C4-2B (cell line): Measurements from ENCODE around the gene FIZ1.

Experiments
- H3K27ac ChIP-seq: fragments of 450-650 bp; 2 replicates; pipeline ENCODE4 v1.5.1; 2017
- ZFX ChIP-seq: fragments of 450-650 bp; IDR thresholded peaks from 2 replicates; pipeline ENCODE4 v1.6.1; 2017
- TF ChIP-seq, protein P1 (sequence below): fragments of 450-650 bp; conservative IDR thresholded peaks from 2 replicates; pipeline ENCODE4 v1.5.1; 2017; ENCODE audit warnings: mild to moderate bottlenecking

Gene FIZ1

DNA sequence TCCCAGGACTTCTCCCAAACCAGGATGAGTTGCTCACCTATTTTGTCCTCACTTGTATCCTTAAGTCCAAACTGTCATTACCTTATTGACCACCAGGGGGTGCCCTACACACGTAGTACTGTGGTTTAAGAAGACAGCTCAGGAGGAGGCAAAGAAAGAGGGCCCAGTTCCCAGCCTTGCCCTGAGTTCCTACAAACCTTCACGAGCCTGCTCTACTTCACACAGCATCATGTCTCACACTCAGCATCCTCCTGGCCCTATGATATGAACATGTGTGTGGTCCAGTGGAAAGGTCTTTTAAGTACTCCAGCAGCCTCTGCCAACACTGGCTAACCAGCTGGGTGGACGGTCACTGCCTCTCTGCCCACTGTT is 33.1 kb upstream of the FIZ1 start:
- no peak overlapping the region for H3K27ac ChIP-seq
- TF ChIP-seq, protein P1, sequence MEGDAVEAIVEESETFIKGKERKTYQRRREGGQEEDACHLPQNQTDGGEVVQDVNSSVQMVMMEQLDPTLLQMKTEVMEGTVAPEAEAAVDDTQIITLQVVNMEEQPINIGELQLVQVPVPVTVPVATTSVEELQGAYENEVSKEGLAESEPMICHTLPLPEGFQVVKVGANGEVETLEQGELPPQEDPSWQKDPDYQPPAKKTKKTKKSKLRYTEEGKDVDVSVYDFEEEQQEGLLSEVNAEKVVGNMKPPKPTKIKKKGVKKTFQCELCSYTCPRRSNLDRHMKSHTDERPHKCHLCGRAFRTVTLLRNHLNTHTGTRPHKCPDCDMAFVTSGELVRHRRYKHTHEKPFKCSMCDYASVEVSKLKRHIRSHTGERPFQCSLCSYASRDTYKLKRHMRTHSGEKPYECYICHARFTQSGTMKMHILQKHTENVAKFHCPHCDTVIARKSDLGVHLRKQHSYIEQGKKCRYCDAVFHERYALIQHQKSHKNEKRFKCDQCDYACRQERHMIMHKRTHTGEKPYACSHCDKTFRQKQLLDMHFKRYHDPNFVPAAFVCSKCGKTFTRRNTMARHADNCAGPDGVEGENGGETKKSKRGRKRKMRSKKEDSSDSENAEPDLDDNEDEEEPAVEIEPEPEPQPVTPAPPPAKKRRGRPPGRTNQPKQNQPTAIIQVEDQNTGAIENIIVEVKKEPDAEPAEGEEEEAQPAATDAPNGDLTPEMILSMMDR = peak; percentile 86
- no peak for TF ChIP-seq ZFX

DNA sequence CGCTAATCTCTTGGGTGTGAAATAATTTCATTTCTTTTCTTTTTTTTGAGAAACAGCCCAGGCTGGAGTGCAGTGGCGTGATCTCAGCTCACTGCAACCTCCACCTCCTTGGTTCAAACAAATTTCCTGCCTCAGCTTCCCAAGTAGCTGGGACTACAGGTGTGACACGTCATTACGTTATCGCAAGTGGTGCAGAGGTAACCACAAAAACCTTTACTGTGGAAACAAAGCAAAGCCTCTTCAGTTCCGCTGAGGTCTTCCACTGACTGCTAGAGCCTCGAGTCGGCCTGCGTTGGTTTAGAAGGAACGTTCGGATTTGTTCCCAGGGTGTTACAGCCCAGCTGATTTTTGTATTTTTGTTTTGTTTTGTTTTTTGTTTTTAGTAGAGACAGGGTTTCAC is 27.0 kb upstream of the FIZ1 start:
- H3K27ac ChIP-seq = no peak overlapping the region
- no peak for TF ChIP-seq ZFX
- TF ChIP-seq, protein P1 = no peak

DNA sequence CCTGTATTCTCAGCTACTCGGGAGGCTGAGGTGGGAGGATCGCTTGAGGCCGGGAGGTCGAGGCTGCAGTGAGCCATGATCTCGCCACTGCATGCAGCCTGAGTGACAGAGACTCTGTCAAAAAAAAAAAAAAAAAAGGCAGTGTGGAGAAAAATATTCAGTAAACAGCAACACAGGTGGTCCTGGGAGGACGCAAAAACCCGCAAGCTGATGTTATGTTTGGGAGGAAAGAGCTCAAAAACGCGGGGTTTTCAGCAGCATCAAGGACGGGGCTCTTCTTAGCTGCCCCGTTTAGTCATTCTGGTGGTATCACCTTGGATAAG is 25.6 kb upstream of the FIZ1 start:
- peak overlapping the region; percentile 72 for H3K27ac ChIP-seq
- TF ChIP-seq, protein P1 = no peak
- no peak for TF ChIP-seq ZFX

DNA sequence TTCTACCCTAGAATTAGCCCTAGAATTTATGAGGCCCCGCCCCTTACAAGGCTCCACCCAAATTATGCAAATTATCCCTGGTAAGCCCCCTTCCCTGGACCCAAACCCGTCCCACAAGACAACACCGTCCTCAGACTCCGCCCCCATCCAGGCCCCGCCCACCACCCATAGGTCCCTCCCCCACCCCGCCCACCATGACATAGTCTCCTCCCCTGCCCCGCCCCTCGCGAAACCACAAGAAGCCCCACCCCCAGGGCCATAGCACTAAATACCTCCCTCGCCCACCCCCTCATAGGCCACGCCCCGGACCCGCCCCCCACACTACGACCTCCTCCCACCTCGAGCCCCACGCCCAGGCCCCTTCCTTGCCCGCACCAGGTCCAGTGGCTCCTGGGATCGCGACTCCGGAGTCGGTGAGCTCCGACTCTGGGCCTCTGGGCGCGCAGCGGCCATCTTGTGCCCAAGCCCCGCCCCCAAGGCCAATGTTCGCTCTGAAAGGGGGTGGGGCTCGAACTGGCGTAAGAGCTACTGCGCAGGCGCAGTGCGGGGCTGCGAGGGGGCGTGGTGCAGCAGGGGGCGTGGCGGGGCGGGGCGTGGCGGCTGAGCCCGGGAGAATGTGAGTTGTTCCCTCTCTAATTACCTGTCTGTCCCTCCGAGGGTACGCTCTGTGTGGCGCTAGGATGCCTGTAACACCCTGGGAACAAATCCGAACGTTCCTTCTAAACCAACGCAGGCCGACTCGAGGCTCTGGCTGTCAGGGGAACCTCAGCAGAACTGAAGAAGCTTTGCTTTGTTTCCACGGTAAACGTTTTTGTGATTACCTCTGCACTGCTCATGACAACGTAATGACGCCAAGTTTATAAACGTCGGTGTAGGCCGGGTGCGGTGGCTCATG is 25.0 kb upstream of the FIZ1 start, which contains the start of gene ZNF784:
ZNF784 (minus strand) TSS at position 458 of the 895 bp plus-strand sequence; CDS start at position 453, 5 bp downstream.
- peak within 1 kb of the TSS; percentile 72 for H3K27ac ChIP-seq
- no peak for TF ChIP-seq ZFX
- TF ChIP-seq, protein P1 = no peak

DNA sequence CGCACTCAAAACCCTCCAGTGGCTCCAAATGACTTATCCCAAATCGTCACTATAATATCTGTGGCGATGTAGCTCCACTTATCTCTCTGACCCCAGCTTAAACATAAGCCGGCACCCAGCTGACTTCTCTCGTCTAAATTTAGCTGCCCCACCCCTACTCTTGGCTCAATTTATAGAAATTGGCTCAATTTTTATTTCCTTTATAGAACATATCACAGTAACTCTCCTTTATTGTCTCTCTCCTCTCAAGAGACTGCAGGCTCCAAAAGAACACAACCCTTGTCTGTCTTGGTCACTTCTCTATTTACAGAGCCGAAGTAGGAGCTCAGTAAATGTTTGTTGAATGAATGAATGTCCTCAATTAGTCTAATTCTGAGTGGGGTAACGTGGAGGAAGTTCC is 24.2 kb upstream of the FIZ1 start:
- TF ChIP-seq, protein P1 = no peak
- TF ChIP-seq ZFX = no peak
- no peak overlapping the region for H3K27ac ChIP-seq

DNA sequence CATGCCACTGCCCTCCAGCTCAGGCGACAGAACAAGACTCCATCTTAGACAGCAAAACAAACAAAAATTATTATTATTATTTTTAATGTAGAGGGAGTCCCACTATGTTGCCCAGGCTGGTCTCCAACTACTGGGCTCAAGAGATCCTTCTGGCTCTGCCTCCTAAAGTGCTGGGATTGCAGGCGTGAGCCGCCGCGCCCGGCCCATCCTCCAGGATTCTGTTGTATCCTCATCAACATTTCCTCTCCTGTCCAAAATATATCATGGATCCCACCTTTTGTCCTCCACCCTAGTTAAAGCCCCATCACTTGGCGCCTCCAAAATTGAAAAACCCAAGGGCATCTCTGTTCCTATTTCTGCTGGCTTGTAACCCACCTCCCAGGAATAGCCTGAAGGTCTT is 23.8 kb upstream of the FIZ1 start:
- H3K27ac ChIP-seq = no peak overlapping the region
- TF ChIP-seq ZFX = no peak
- TF ChIP-seq, protein P1 = no peak

DNA sequence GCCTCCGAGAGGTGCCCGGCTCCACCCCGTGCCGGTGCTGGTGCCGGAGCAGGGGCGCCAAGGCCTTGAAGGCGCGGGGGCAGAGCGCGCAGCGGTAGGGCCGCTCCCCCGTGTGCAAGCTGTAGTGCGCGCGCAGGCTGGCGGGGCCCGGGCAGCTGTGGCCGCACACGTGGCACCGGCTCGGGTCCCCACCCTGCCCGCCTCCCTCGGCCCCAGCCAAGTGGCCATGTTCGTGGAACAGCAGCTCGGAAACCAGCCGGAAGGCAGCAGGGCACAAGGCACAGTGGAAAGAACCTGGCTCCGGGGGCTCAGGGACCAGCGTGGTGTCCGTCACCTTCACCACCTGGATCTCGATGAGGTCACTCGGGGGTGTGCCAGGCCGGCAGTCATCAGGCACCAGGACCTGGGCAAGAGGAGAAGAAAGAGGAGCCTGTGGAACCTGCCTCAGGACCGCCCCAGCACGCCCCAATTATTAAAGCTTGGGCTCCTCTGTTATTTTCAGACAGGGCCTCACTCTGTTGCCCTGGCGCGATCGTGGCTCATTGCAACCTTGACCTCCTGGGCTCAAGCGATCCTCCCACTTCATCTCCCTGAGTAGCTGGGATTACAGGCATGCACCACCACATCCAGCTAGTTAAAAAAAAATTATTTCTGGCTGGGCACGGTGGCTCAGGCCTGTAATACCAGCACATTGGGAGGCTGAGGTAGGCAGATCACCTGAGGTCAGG is 23.1 kb upstream of the FIZ1 start:
- H3K27ac ChIP-seq = no peak overlapping the region
- TF ChIP-seq ZFX = no peak
- TF ChIP-seq, protein P1 = no peak
